OCI-M2 (cell line): Measurements from ENCODE around the gene ANO8.
"Not testable (repeated sequence)": the region's sequence is repeated elsewhere in the genome, so short reads cannot be mapped to it uniquely, and the experiment has no call there.

Experiments
- DNase-seq: peaks from one replicate; lab custom pipeline; 2025; ENCODE audit not compliant: unreplicated experiment; lab: John Stamatoyannopoulos, UW

ANO8 gene, protein sequence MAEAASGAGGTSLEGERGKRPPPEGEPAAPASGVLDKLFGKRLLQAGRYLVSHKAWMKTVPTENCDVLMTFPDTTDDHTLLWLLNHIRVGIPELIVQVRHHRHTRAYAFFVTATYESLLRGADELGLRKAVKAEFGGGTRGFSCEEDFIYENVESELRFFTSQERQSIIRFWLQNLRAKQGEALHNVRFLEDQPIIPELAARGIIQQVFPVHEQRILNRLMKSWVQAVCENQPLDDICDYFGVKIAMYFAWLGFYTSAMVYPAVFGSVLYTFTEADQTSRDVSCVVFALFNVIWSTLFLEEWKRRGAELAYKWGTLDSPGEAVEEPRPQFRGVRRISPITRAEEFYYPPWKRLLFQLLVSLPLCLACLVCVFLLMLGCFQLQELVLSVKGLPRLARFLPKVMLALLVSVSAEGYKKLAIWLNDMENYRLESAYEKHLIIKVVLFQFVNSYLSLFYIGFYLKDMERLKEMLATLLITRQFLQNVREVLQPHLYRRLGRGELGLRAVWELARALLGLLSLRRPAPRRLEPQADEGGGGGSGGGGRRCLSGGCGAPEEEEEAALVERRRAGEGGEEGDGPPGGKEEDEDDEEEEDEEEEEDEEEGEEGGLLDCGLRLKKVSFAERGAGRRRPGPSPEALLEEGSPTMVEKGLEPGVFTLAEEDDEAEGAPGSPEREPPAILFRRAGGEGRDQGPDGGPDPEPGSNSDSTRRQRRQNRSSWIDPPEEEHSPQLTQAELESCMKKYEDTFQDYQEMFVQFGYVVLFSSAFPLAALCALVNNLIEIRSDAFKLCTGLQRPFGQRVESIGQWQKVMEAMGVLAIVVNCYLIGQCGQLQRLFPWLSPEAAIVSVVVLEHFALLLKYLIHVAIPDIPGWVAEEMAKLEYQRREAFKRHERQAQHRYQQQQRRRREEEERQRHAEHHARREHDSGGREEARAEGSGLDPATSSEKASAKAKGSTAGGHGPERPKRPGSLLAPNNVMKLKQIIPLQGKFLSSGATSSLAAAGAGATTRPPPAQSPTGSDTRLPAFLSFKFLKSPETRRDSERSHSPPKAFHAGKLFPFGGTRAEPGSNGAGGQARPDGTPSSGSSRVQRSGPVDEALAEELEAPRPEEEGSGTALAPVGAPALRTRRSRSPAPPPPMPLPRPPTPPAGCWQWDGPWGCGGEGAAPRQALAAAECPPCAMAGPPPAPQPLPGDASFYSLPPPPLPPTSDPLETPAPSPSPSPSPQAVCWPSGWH

DNA sequence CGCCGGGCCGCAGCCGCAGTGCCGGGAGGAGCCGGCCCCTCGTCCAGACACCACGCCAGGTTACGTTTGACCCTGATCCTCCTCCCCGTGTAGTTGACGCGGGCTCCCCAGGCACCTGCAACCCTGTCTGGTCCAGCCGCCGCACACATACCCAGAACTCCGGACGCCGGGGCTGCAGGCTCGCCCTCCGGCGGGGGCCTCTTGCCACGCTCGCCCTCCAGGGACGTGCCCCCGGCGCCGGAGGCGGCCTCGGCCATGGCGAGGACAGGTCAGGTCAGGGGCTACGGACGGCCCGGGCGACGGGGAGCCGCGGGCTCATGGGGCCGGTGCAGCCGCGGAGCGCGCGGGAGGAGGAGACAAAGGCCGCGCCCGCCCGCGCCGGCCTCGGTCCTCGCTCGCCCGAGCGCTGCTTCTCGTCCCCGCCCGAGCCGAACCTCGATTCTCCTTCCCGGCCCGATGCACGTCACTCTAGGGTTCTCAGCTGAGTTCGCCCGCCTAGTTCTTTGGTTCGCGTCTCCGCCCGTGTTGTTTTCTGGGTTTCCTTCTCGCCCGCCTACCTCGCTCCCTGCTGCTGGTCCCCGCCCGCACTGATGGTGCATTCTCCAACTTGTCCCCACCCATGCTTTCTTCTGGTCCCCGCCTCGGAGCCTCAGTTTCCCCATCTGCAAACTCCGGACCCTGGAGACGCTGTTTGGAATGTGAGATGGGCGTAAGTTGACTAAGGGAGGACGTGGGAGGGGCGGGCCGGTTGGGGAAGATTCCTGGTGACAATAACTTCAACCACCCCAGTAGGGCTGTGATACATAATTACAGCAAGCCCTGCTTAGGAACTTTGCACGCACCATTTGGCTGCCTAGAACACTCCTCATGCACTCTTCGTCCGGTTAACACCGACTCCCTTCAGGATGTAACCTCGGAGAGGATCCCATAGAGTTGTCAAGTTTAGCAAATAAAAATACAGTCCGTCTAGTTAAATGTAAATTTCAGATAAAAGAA is at the start of gene ANO8:
ANO8 (minus strand) TSS at position 442 of the 996 bp plus-strand sequence; CDS start at position 257, 185 bp downstream.
- DNase-seq: peak; percentile 96

DNA sequence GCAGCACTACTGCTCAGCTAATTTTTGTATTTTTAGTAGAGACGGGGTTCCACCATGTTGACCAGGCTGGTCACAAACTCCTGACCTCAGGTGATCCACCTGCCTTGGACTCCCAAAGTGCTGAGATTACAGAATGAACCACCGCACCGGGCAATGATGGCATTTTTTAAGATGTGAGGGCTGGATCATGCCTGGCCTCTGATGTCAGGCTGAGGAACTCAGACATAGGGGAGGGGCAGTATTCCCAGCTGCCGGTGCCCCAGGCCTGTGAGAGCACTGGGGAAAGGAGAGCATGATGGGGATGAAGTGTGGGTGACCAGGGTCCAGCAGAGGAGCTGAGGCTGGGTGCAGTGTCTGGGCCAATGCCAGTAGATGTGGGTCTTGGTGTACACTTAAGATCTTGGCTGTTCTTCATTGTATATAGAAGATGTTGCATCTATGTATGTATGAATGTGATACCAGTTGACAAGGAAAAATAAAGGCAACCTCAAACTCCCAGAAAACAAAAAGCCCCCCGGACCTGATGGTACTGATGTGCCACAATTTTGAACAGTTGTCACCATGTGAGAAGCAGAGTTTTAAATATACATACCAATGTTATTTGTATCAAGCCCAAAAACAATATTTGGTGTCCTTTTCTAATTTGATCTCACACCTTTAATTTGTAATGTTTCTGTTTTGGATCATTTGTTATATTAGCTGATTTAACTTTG is 45.9 kb upstream of the ANO8 start:
- no peak for DNase-seq

DNA sequence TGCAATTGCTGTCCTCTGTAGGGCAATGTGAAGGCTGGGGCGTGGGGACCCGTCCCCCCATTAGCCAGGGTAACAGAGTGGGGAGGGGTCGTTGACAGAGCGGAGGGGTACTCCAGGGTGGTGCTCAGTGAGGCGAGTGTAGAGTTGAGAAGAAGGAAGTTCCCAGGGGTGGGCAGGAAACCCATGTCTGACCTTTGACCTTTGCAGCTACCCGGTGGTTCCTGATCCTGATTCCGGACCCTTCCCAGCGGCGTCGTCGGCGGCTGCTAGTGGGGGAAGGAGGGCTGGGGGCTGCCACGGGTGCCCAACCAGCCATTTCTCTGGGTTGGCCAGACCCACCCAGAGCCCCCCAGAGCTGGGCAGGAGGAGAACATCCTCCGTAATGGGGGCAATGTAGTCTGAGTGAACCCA is 44.6 kb upstream of the ANO8 start:
- no peak for DNase-seq

DNA sequence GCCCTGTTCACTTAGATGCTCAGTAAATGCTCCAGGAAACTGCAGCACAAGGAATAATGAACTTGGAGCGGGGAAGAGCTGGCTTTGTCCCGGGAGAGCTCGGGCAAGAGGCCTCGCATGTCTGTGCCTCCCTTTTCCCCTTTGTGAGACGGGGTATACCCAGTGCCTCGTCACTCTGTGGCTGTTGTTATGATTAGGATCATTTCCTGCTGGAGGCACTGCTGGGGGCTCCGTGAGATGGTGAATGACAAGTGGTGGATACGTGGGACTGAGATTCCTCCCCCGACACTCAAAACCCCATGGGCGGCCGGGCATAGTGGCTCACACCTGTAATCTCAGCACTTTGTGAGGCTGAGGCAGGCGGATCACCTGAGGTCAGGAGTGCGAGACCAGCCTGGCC is 43.6 kb upstream of the ANO8 start:
- no peak for DNase-seq

DNA sequence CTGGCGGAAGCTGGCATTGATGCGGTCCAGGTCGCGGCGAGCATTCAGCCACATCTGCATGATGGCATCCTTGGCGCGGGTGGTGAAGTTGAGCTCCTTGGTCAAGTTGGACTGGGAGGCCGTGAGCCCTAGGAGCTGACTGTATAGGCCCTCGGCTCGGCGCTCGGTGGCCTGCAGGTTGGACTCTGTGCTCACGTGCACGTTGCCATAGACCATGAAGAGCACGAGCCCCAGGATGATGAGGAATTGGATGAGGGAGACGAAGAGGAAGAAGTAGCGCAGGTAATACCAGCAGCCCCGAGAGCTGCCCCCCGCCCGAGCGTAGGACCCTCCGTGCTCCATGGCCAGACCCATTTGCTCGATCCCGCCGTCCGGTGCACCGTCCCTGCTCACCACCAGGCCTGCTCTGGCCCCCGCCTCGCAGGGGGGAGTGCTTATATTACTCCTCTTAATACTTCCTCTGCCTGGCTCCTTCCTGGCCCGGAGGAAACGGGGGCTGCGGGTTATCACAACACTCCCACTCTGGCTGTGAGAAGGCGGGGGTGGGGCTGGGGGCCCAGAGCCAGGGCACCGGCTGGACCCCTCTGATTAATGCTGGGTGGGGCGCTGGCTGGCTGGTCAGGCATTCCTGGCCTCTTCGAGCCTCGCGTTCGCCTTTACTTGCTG is 42.4 kb upstream of the ANO8 start, which contains the start of gene PLVAP:
PLVAP (minus strand) TSS at position 408 of the 666 bp plus-strand sequence; CDS start at position 354, 54 bp downstream.
- DNase-seq: peak; percentile 69

DNA sequence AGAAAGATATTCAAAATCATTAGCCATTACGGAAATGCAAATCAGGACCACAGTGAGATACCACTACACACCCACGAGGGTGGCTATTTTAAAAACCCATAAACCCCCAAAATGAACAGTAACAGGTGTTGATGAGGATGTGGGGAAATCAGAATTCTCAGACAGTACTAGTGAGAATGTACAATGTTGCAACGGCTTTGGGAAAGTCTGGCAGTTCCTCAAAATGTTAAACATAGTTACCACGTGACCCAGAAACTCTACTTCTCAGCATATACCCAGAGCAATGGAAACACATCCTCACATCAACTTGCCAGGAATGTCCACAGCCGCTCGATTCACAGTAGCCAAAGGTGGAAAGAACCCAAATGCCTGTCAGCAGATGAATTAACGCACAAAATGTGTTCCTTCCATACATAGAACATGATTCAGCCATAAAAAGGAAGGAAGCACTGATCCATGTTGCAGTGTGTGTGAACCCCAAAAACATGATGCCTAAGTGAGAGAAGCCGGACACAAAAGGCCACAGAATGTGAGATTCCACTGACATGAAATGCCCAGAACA is 35.5 kb upstream of the ANO8 start:
- DNase-seq: no peak

DNA sequence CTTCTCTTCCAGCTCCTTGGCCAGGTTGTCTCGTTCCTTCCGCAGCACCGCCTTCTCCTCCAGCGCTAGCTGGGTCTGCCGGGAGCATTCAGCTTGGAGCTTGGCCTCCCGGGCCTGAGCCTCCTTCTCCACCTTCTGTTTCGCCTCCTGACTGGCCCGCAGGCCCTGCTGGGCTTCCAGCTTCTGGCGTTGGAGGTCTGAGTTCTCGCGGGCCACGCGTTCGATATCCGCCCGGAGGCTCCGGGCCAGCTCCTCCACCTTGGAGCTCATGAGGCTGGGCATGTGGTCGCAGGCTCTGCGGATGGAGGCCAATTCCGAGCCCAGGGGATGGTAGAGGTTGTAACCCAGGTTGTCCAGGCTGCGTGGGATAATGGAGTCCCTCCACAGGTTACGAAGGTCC is 30.7 kb upstream of the ANO8 start:
- no peak for DNase-seq

DNA sequence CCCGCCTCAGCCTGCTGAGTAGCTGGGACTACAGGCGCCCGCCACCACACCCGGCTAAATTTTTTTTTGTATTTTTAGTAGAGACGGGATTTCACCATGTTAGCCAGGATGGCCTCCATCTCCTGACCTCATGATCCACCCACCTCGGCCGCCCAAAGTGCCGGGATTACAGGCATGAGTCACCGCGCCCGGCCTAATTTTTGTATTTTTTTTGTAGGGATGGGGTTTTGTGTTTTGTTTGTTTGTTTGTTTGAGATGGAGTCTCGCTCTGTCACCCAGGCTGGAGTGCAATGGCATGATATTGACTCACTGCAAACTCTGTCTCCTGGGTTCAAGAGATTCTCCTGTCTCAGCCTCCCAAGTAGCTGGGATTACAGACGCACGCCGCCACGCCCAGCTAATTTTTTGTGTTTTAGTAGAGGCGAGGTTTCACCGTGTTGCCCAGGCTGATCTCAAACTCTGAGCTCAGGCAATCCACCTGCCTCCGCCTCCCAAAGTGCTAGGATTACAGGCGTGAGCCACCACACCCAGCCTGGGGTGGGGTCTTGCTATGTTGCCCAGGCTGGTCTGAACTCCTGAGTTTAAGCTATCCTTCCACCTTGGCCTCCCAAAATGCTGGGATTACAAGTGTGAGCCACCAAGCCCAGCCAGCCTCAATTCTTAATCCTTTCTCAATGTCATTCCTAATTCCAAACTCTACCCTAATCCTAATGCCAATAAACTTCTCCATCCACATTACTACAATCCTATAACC is 29.4 kb upstream of the ANO8 start:
- DNase-seq: not testable (repeated sequence)

DNA sequence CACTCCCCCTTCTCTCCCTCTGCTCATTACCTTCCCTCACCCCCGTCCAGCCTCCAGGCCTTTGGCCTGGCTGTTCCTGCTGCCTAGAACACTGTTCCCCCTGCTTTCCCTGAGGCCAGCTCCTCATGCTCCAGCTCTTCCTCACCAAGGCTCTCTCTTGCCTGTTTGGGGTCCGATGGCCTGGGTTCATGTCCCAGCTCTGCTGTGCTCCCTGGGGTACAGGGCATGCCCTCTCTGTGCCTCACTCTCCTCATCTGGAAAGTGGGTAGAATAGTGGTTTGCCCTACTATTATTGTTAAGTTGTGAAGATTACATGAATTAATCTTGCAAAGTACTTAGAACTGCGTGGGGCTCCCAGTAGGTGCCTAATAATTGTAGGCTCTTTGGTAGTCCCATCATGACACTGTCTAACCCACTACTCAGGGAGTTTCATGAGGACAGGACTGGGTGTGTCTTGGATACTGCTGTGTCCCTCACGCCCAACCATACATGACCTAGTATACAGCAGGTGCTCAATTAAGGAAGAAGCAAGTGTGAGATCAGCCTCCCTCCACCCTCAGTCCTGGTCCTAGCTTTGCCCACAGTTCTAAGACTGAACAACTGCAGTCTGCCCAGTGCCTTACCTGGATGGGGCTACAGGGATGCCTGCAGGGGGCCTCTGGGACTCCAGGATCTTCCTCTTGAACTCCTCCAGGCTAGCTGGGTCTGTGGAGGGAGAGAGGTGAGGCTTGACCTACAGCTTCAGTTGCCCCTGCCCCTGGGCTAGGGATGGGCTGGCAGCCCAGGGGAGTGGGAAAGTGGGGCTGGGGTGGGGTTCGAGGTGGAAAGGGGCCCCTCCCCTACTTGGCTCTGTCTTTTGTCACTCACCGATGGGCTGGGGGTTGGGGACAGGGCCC is 25.5 kb upstream of the ANO8 start:
- no peak for DNase-seq

DNA sequence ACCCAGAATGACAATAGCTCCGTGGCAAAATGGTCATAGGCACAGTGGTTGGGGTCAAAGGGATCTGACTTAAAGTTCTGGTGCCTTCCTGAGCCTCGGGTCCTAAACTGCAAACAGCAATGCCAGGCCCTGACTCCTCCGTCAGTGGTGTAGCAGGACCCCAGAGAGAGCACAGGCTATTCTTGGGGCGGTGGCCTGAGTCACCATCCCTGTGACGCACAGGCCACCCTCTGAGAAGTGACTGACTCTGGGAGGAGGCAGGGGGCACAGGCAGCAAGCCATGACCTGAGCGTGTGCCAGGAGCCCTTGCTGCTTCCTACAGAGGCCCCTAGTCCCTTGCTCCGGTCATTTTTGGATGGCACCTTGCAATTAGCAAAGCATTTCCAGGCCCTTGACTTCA is 23.7 kb upstream of the ANO8 start:
- DNase-seq: no peak

DNA sequence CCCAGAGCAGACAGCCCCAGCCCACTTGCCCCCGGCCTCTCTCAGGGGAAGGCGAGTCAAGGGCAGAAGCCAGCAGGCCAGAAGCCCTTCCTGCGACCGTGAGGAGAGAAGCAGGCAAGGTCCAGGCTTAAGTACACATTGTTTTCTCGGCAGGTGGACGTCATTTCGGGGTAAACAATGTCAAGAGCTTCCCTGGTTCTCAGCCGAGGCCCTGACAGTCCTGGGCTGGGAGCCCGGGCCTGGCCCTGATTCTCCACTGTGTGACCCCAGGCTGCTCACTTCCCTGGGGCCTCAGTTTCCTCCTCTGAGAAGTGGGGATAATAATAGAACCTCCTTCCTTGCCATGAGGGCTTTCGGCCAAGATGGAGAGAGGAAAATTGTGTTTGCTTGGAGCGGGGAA is 23.1 kb upstream of the ANO8 start:
- no peak for DNase-seq

DNA sequence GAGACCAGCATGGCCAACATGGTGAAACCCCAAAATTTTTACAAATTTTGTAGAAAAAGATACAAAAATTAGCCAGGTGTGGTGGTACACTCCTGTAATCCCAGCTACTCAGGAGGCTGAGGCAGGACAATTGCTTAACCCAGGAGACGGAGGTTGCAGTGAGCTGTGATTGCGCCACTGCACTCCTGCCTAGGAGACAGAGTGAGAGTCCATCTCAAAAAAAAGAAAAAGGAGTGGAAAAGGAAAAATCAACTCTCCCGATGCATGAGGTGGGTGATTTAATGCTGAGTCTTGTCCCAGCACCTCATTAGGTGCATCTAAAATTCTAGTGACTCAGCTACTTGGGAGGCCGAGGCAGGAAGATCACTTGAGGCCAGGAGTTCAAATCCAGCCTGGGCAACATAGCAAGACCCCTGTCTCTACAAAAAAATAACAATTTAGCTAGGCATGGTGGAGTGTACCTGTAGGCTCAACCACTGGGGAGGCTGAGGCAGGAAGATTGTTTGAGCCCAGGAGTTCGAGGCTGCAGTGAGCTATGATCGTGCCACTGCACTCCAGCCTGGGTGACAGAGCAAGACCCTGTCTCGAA is 22.5 kb upstream of the ANO8 start:
- DNase-seq: no peak

DNA sequence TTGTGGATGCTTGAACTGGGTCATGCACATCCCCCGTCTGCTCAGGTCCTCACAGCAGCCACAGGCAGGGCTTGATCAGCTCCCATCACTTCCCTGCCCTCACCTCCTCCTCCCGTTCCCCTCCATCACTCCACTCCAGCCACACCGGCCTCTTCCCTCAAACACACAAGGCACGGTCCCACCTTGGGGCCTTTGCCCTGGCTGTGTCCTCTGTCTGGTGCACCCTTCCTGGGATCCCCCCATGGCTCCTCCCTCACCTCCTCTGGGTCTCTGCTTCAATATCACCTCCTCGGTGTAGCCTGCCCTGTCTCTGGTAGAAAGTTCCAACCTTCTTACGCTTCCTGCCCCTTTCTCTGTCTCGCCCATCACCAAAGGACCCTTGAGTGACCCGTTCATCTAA is 18.7 kb upstream of the ANO8 start:
- DNase-seq: no peak

DNA sequence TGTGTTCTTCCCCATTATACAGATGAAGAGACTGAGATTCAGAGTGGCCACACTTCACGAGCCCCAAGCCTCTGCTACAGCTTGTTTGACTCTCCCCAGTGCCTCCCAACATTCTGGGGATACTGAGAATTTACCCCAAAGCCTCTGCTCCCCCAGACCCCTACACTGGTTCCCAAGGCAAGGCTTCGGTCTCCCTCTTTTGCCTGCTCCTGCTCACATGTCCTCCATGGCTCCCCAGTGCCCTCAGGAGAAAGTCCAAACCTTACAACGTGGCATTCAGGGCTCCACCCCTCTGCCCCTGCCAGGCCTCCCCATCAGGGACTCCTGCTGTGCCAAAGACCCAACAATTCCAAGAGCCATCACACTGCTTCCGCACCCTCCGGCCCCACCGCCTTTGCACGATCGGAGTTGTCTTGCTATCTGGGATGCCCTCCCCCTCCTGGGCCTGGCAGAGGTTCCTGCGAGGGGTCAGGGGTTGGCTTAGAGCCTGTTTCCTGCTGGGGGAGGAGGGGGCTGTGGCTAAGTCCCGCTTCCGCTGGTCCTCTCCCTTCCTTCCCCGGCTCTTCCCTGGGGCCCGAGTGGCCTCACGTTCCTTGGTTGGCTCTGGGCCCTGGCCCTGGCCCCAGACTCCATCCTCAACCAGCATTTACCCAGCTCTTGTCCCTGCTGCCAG is 18.1 kb upstream of the ANO8 start:
- DNase-seq: no peak

DNA sequence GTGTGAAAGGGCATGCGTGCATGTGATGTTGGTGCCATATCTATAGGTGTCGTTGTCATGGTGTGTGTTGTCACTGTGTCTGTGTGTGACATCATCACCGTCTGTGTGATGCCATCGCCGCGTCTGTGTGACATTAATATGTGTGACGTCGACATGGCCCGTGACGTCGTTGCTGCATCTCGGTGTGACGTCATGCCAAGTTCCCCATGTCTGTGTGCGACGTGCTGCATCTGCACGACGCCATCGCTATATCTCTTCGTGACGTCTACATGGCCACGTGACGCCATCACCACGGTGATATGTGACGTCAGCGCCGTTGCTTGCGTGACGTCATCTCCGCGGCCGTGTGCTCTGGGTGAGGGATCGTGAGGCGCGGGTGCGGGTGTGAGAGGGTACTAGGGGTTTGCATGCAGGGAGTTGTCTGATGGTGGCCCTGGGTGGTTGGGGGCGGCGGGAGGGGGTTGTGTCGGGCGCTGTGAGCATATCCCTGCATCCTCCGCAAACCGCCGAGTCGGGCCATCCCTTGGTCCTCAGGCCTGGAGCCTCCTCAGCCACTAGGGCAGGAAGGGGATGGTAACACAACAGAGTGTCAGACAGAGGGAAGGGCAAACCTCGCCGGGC is 17.3 kb upstream of the ANO8 start:
- DNase-seq: no peak
